ENCODE data around the gene ZNF579.
"Not testable (repeated sequence)": the region's sequence is repeated elsewhere in the genome, so short reads cannot be mapped to it uniquely, and the experiment has no call there.

The ZNF579 gene

GRCh38 chr19:55581145-55581822, 636 bp upstream of the ZNF579 start:
- no peak for DNase-seq (ENCODE audit: low read depth)
- TF ChIP-seq, protein P1, sequence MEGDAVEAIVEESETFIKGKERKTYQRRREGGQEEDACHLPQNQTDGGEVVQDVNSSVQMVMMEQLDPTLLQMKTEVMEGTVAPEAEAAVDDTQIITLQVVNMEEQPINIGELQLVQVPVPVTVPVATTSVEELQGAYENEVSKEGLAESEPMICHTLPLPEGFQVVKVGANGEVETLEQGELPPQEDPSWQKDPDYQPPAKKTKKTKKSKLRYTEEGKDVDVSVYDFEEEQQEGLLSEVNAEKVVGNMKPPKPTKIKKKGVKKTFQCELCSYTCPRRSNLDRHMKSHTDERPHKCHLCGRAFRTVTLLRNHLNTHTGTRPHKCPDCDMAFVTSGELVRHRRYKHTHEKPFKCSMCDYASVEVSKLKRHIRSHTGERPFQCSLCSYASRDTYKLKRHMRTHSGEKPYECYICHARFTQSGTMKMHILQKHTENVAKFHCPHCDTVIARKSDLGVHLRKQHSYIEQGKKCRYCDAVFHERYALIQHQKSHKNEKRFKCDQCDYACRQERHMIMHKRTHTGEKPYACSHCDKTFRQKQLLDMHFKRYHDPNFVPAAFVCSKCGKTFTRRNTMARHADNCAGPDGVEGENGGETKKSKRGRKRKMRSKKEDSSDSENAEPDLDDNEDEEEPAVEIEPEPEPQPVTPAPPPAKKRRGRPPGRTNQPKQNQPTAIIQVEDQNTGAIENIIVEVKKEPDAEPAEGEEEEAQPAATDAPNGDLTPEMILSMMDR (IDR thresholded peaks at IDR 0.05; ENCODE audit: low read length, missing control alignments): no peak
- H3K4me3 ChIP-seq (replicated peaks; ENCODE audit: low read depth, low read length): peak overlapping the region; percentile 93

DNA sequence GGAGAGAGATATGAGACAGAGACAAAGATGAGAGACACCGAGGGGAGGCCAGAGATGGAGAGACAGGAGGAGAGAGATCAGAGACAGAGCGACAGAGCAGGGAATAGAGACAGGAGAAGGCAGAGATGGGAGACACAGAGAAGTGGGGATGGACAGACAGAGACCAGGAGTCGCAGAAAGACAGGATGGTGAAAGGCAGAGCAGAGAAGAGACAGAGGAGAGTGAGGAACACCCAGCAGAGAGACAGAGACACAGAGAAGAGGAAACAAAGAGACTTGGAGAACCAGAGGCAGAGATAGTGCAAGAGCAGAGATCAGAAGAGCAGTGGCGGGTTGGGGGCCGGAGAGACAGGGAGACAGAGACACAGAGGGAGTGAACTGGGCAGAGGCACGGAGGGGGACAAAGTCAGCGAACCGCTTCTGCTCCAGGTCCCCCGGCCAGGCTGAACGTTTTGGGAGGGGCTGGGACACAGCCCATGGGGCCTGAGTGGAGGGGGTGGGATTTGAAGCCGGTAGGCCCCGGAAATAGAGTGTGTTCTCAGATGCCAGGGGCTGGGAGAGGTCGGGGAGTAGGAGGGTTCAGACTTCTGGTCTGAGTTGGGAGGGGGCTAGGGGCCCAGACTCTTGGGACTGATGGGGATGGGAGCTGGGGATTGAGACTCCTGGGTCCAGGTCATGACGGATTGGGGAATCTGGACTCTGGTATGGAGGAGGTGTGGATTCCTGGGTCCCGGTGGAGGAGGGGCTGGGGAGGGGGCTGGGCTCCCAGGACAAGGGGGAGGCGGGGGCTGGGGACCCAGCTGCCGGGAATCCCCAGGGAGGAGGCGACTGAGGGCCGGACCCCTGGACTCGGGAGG, 654 bp downstream of the ZNF579 start:
- peak overlapping the region; percentile 93 for H3K4me3 ChIP-seq (replicated peaks; ENCODE audit: low read depth, low read length)
- TF ChIP-seq, protein P1 (IDR thresholded peaks at IDR 0.05; ENCODE audit: low read length, missing control alignments): no peak
- peak; percentile 37 for DNase-seq (ENCODE audit: low read depth)

GRCh38 chr19:55578761-55579747, 1.6 kb downstream of the ZNF579 start:
- TF ChIP-seq, protein P1 (IDR thresholded peaks at IDR 0.05; ENCODE audit: low read length, missing control alignments): no peak
- H3K4me3 ChIP-seq (replicated peaks; ENCODE audit: low read depth, low read length): peak overlapping the region; percentile 93
- no peak for DNase-seq (ENCODE audit: low read depth)

DNA sequence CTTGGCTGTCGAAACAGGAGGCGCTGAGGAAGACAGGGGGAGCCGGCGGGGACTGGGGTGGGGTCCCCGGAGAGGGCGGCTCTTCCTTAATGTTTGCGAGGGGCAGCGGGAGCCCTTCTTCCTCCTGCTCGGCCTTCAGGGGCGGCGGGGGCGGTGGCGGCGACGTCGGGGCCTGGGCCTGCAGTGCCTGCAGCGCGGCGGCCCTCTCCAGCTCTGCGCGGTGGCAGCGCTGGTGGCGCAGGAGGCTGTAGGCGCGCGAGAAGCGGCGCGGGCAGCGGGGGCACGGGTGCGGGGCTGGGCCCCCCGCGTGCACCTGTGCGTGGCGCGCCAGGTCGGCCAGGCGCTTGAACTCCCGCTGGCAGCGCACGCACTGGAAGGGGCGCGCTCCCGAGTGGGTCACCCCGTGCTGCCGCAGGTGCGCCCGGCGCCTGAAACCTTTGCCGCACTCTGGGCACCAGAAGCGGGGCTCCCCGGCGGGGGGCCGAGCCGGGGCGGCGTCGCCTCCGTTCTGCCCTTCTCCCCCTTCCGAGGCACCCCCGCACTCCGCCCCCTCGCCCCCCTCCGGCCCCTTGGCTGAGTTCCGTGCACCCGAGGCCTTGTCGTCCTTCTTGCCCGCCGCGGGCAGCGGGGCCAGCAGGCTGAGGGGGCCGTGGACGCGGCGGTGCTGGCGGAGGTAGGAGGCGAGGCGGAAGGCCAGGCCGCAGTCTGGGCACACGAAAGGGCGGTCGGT, 2.5 kb downstream of the ZNF579 start:
- TF ChIP-seq, protein P1 (IDR thresholded peaks at IDR 0.05; ENCODE audit: low read length, missing control alignments): no peak
- no peak overlapping the region for H3K4me3 ChIP-seq (replicated peaks; ENCODE audit: low read depth, low read length)
- DNase-seq (ENCODE audit: low read depth): no peak

GRCh38 chr19:55576746-55577145, 3.9 kb downstream of the ZNF579 start:
- no peak for DNase-seq (ENCODE audit: low read depth)

GRCh38 chr19:55573929-55574328, 6.7 kb downstream of the ZNF579 start:
- not testable (repeated sequence) for DNase-seq (ENCODE audit: low read depth); H3K4me3 ChIP-seq (replicated peaks; ENCODE audit: low read depth, low read length)

More at GRCh38 chr19:55576746-55577145, 3.9 kb downstream of the ZNF579 start:
- H3K4me3 ChIP-seq (replicated peaks; ENCODE audit: low read depth, low read length): no peak overlapping the region
- TF ChIP-seq, protein P1 (IDR thresholded peaks at IDR 0.05; ENCODE audit: low read length, missing control alignments): no peak

- not testable (repeated sequence) for DNase-seq (ENCODE audit: low read depth); H3K4me3 ChIP-seq (replicated peaks; ENCODE audit: low read depth, low read length)
These were observed 11.2 kb downstream of the ZNF579 start for GRCh38 chr19:55569477-55569876.

Data from fibroblast of pulmonary artery (primary cell).